ENCODE results near the gene PARD3. TPM values are rescaled to one million over a fixed set of nuclear protein-coding genes. Genes with fewer than 3 reads are reported as not detected.
"Not testable (repeated sequence)": the region's sequence is repeated elsewhere in the genome, so short reads cannot be mapped to it uniquely, and the experiment has no call there.

The PARD3 gene
- total and polyA plus RNA-seq, 7 donors: 20.2 to 84.4 (median 53.4) TPM

DNA sequence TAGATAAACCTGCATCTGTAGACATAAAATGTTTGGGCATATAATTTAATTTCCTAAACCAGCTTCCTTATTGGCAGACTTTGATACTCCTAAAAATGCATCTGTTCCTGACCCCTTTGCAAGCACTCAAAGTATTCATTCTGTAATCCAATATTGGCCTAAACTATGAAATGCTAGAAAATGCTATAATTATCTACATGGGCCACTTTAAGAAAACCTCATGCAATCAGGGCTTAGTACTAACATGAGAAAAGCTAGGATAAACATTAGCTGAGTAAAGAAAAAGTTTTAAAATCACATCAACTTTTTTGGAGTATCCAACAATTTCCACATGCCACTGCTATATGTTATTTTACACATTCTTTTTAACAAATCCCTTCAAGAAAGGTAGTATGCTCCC lies 57.2 kb downstream of the PARD3 start:
- H3K27ac ChIP-seq: peak overlapping the region; percentile 7
- intact Hi-C loops (cut with DNase I): no loop called here
- ATAC-seq (no peak), DNase-seq (no peak)
- H3K27me3 ChIP-seq (ENCODE audit: insufficient read depth in 3 of 3, low read length in 2 of 3): no peaks in the 10 kb centered on the region
- no peaks in the 10 kb centered on the region for H3K9me3 ChIP-seq
- no peak overlapping the region for H3K4me3 ChIP-seq
- H3K36me3 ChIP-seq (ENCODE audit: insufficient read depth in 1 of 2, low read depth in 1 of 2): no peaks in the 10 kb centered on the region
- H3K4me1 ChIP-seq: peaks cover 73% of the 10 kb centered on the region
- TF ChIP-seq, protein P1, sequence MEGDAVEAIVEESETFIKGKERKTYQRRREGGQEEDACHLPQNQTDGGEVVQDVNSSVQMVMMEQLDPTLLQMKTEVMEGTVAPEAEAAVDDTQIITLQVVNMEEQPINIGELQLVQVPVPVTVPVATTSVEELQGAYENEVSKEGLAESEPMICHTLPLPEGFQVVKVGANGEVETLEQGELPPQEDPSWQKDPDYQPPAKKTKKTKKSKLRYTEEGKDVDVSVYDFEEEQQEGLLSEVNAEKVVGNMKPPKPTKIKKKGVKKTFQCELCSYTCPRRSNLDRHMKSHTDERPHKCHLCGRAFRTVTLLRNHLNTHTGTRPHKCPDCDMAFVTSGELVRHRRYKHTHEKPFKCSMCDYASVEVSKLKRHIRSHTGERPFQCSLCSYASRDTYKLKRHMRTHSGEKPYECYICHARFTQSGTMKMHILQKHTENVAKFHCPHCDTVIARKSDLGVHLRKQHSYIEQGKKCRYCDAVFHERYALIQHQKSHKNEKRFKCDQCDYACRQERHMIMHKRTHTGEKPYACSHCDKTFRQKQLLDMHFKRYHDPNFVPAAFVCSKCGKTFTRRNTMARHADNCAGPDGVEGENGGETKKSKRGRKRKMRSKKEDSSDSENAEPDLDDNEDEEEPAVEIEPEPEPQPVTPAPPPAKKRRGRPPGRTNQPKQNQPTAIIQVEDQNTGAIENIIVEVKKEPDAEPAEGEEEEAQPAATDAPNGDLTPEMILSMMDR (IDR thresholded peaks at IDR 0.05): no peak

DNA sequence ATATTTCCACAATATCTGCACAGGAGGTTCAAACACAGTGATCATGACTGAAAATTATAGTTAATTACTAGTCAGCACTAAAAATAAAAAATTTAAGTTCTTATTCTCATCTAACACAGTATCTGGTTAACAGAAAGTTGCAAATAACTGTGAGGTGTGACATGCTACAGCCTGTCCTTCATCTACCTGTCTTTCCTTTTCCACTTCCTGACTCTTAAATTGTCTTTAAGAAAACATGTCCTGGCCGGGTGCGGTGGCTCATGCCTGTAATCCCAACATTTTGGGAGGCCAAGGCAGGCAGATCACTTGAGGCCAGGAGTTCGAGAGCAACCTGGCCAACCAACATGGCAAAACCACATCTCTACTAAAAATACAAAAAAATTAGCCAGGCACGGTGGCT lies 57.9 kb downstream of the PARD3 start:
- H3K4me3 ChIP-seq; H3K36me3 ChIP-seq (ENCODE audit: insufficient read depth in 1 of 2, low read depth in 1 of 2); H3K9me3 ChIP-seq; ATAC-seq; H3K27me3 ChIP-seq (ENCODE audit: insufficient read depth in 3 of 3, low read length in 2 of 3); intact Hi-C loops (cut with DNase I); DNase-seq; H3K27ac ChIP-seq: not testable (repeated sequence)
- H3K4me1 ChIP-seq: peaks cover 72% of the 10 kb centered on the region
- WGBS, 3 donors: 85 to 93% (median 86%) methylated on average over 4 of the region's 4 CpGs

DNA sequence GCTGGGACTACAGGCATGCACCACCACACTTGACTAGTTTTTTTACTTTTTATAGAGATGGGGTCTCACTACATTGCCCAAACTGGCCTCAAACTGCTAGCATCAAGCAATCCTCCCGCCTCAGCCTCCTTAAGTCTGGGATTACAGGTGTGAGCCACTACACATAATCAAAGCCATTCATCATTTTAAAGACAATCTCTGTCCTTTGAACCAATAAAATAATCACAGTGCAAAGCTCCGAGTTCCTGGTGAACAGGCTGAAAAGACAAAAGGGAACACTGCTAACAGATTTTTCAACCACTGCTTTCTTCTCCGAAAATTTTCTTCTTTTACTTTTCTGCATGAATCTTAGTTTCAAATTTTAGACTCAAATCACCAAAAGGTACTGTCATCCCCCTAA lies 58.5 kb downstream of the PARD3 start:
- Histone ChIP-seq H3K27me3 (ENCODE audit: insufficient read depth in 3 of 3, low read length in 2 of 3) (no peaks in the 10 kb centered on the region), H3K27ac (no peak overlapping the region), H3K36me3 (ENCODE audit: insufficient read depth in 1 of 2, low read depth in 1 of 2) (no peaks in the 10 kb centered on the region), H3K9me3 (no peaks in the 10 kb centered on the region), H3K4me1 (peaks cover 68% of the 10 kb centered on the region), H3K4me3 (no peak overlapping the region)
- TF ChIP-seq, protein P1 (IDR thresholded peaks at IDR 0.05): no peak
- DNase-seq: no peak
- ATAC-seq: no peak
- WGBS, 3 donors: 93 to 98% (median 95%) methylated on average over 3 of the region's 3 CpGs
- intact Hi-C loops (cut with DNase I): no loop called here

DNA sequence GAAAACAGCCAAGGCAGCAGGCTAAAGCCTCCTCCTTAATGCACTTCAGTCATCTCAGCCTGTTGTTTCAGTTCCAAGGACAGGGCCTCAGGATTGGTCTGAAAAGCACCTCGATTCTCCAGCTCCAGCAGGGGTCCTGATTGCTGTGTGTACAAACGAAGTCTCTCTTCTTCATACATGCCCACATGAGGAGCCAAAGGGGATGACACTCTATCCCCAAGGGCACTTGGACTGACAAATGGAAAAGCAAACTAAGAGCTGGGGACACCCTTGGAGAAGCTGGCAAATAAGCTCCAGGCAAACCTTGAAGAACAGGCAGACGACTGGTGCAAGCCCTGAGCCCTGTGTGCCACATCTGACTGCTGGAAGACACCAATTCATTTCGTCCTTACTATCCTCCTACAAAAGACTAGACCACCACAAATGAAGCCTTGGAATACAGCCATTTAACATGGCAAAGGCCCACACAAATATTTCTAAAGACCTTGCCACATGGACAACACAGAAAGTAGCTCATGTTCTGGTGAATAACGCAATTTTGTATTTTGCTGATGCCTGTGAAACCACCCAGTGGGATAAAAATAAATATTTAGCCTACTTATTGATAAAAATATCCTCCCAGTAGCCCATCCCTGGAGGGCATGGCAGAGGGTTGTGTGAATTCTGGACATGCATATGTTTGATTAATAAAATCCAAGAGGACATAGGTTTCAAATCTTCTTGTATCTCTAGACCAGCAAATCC lies 61.9 kb downstream of the PARD3 start:
- Histone ChIP-seq H3K4me3 (no peak overlapping the region), H3K27me3 (ENCODE audit: insufficient read depth in 3 of 3, low read length in 2 of 3) (no peaks in the 10 kb centered on the region), H3K4me1 (peaks cover 37% of the 10 kb centered on the region), H3K27ac (no peak overlapping the region), H3K36me3 (ENCODE audit: insufficient read depth in 1 of 2, low read depth in 1 of 2) (no peaks in the 10 kb centered on the region), H3K9me3 (no peaks in the 10 kb centered on the region)
- 25 to 51% (median 37%) methylated on average over 5 of the region's 5 CpGs for WGBS, 3 donors
- TF ChIP-seq, protein P1 (IDR thresholded peaks at IDR 0.05): no peak
- ATAC-seq: peak in 2 of 4 donors; percentile 25 to 29
- no peak for DNase-seq
- intact Hi-C loops (cut with DNase I): no loop called here

DNA sequence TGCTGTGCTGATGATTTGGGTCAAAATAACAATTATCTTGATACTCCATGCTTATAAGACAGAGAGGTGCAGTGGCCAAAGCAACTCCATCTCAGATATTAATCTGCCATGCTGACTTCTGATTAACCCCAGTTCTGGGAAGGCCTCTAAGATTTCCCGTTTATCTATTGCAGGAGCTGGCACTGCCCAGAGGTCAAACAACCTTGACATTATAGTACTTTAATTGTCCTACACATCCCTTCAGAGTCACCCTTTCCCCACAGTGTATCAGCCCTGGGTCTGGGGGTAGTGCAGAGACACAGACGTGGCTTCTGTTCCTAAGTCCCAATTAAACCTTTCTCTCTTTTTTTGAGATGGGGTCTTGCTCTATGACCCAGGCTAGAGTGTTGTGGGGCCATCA lies 63.8 kb downstream of the PARD3 start:
- no peaks in the 10 kb centered on the region for H3K9me3 ChIP-seq
- H3K27ac ChIP-seq: no peak overlapping the region
- H3K4me3 ChIP-seq: no peak overlapping the region
- intact Hi-C loops (cut with DNase I): no loop called here
- no peak for DNase-seq
- H3K36me3 ChIP-seq (ENCODE audit: insufficient read depth in 1 of 2, low read depth in 1 of 2): no peaks in the 10 kb centered on the region
- TF ChIP-seq, protein P1 (IDR thresholded peaks at IDR 0.05): no peak
- H3K27me3 ChIP-seq (ENCODE audit: insufficient read depth in 3 of 3, low read length in 2 of 3): no peaks in the 10 kb centered on the region
- peak in 1 of 4 donors; percentile 18 for ATAC-seq
- peaks cover 37% of the 10 kb centered on the region for H3K4me1 ChIP-seq
- WGBS, 3 donors: 37 to 62% (median 59%) methylated on average over 2 of the region's 2 CpGs

DNA sequence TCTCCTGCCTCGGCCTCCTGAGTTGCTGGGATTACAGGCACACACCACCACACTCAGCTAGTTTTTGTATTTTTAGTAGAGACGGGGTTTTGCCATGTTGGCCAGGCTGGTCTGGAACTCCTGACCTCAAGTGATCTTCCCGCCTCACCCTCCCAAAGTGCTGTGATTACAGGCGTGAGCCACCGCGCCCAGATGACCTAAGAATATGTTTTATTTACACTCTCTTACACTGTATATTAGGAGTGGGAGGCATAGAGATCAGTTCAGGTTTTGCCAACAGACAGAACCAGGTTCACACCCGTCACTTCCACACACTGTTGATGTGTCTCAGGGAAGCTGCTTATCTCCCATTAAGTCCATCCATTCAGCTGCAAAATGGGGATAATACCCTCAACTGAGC lies 64.3 kb downstream of the PARD3 start:
- WGBS, 3 donors: 87 to 89% (median 88%) methylated on average over 7 of the region's 7 CpGs

More for the DNA sequence above, 64.3 kb downstream of the PARD3 start:
- peaks cover 37% of the 10 kb centered on the region for H3K4me1 ChIP-seq
- H3K9me3 ChIP-seq; DNase-seq; H3K36me3 ChIP-seq (ENCODE audit: insufficient read depth in 1 of 2, low read depth in 1 of 2); H3K4me3 ChIP-seq; intact Hi-C loops (cut with DNase I); H3K27me3 ChIP-seq (ENCODE audit: insufficient read depth in 3 of 3, low read length in 2 of 3); ATAC-seq; H3K27ac ChIP-seq: not testable (repeated sequence)
